OCI-LY1 (cell line): Measurements from ENCODE around the gene YARS1.

Experiments used
- H2AFZ ChIP-seq: fragments of 200-600 bp; sonication (generic), shearing (Covaris generic); 2 replicates; pipeline ENCODE4 v1.6.0; 2014; ENCODE audit warnings: antibody characterized with exemption, mild to moderate bottlenecking, low read length
- H3F3A ChIP-seq: fragments of 200-600 bp; sonication (generic), shearing (Covaris generic); 2 replicates; pipeline ENCODE4 v1.6.0; 2014; ENCODE audit warnings: mild to moderate bottlenecking, antibody characterized with exemption, low read length, moderate library complexity; ENCODE audit not compliant: insufficient read depth
- H3K27ac ChIP-seq: fragments of 200-600 bp; sonication (generic); 2 replicates; pipeline ENCODE4 v1.5.1; 2014; ENCODE audit warnings: low read length, mixed run types, mild to moderate bottlenecking, low read depth; ENCODE audit not compliant: poor library complexity, severe bottlenecking
- H3K27me3 ChIP-seq: fragments of 200-600 bp; sonication (generic); 2 replicates; pipeline ENCODE4 v1.6.0; 2014; ENCODE audit warnings: antibody characterized with exemption, mild to moderate bottlenecking, low read length, moderate library complexity; ENCODE audit not compliant: insufficient read depth
- H3K36me3 ChIP-seq: fragments of 200-600 bp; sonication (generic); 2 replicates; pipeline ENCODE4 v1.6.1; 2014; ENCODE audit warnings: mild to moderate bottlenecking, antibody characterized with exemption, low read length, moderate library complexity, mixed read lengths; ENCODE audit not compliant: insufficient read depth
- H3K4me1 ChIP-seq: fragments of 200-600 bp; sonication (generic); 2 replicates; pipeline ENCODE4 v1.5.1; 2014; ENCODE audit warnings: mild to moderate bottlenecking, low read length, moderate library complexity; ENCODE audit not compliant: insufficient read depth, severe bottlenecking
- H3K4me2 ChIP-seq: fragments of 200-600 bp; sonication (generic), shearing (Covaris generic); 2 replicates; pipeline ENCODE4 v1.6.1; 2014; ENCODE audit warnings: low read length
- H3K4me3 ChIP-seq: fragments of 200-600 bp; sonication (generic); 2 replicates; pipeline ENCODE4 v1.5.1; 2014; ENCODE audit warnings: low read length, low read depth, mild to moderate bottlenecking, mixed read lengths; ENCODE audit not compliant: poor library complexity, severe bottlenecking
- H3K79me2 ChIP-seq: fragments of 200-600 bp; shearing (Covaris generic); 2 replicates; pipeline ENCODE4 v1.6.1; 2016; ENCODE audit warnings: mixed run types, low read length, mixed read lengths; ENCODE audit not compliant: insufficient read depth
- H3K9ac ChIP-seq: fragments of 200-600 bp; sonication (generic), shearing (Covaris generic); 2 replicates; pipeline ENCODE4 v1.6.1; 2014; ENCODE audit warnings: mild to moderate bottlenecking, low read length, mixed read lengths
- H3K9me2 ChIP-seq: fragments of 200-600 bp; sonication (generic), shearing (Covaris generic); 2 replicates; pipeline ENCODE4 v1.6.1; 2014; ENCODE audit warnings: low read depth, mild to moderate bottlenecking, low read length, mixed read lengths
- H3K9me3 ChIP-seq: fragments of 200-600 bp; shearing (Covaris generic); 2 replicates; pipeline ENCODE4 v1.6.1; 2014; ENCODE audit warnings: low read length, mixed read lengths
- H4K20me1 ChIP-seq: fragments of 200-600 bp; sonication (generic), shearing (Covaris generic); 2 replicates; pipeline ENCODE4 v1.6.0; 2016; ENCODE audit warnings: mild to moderate bottlenecking, low read length; ENCODE audit not compliant: insufficient read depth
- CTCF ChIP-seq: fragments of 200-600 bp; sonication (generic), shearing (Covaris generic); IDR thresholded peaks from 2 replicates; pipeline ENCODE4 v1.5.1; 2017; ENCODE audit warnings: mild to moderate bottlenecking, antibody characterized with exemption, low read length, moderate library complexity, mixed read lengths
- EZH2 ChIP-seq: fragments of 200-600 bp; sonication (generic), shearing (Covaris generic); IDR thresholded peaks from 2 replicates; pipeline ENCODE4 v1.8.0; 2017; ENCODE audit warnings: borderline replicate concordance, mixed run types, mild to moderate bottlenecking, antibody characterized with exemption, low read length, moderate library complexity, mixed read lengths

YARS1 gene

GRCh38 chr1:32727876-32728275 lies 89.3 kb downstream of the YARS1 start:
- Histone ChIP-seq H3K4me1 (no peaks in the 10 kb centered on the region), H3K9me3 (no peaks in the 10 kb centered on the region), H3K4me3 (no peak overlapping the region), H3K27me3 (peaks cover 4% of the 10 kb centered on the region; the same call in 1 of the 2 replicates), H3K9ac (no peak overlapping the region), H4K20me1 (no peaks in the 10 kb centered on the region), H2AFZ (no peak overlapping the region), H3K27ac (no peak overlapping the region), H3K9me2 (no peaks in the 10 kb centered on the region), H3K36me3 (no peaks in the 10 kb centered on the region), H3K4me2 (no peak overlapping the region), H3F3A (no peaks in the 10 kb centered on the region), H3K79me2 (no peaks in the 10 kb centered on the region)
- TF ChIP-seq CTCF (no peak), EZH2 (no peak)

DNA sequence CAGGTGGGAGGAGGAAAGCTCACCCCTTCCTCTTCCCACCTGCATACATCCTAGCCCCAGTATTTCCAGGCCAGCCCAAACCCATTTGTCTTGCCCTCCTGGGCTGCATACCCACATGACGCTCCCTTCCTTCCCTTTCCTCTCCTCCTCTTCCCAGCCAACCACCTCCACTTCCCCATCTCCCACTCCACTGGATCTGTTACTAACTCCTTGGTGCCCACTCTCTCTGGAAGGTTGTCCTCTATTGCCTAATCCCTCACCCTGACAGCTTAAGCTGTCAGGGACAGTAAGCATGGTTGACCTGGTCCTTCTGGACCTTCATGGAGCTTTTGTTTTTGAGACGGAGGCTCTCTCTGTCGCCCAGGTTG lies 91.6 kb downstream of the YARS1 start:
- Histone ChIP-seq H4K20me1 (no peaks in the 10 kb centered on the region), H3F3A (no peaks in the 10 kb centered on the region), H3K9me3 (no peaks in the 10 kb centered on the region), H3K4me3 (no peak overlapping the region), H3K4me2 (no peak overlapping the region), H3K27ac (no peak overlapping the region), H2AFZ (no peak overlapping the region), H3K36me3 (no peaks in the 10 kb centered on the region), H3K4me1 (no peaks in the 10 kb centered on the region), H3K79me2 (no peaks in the 10 kb centered on the region), H3K9ac (no peak overlapping the region), H3K9me2 (no peaks in the 10 kb centered on the region), H3K27me3 (peaks cover 4% of the 10 kb centered on the region; the same call in 1 of the 2 replicates)
- no peak for TF ChIP-seq EZH2
- TF ChIP-seq CTCF = no peak
